Brain microvascular endothelial cell (primary cell): ENCODE data around the gene PPARD.
"Not testable (repeated sequence)": the region's sequence is repeated elsewhere in the genome, so short reads cannot be mapped to it uniquely, and the experiment has no call there.

Experiments
- DNase-seq: peaks from one replicate; pipeline ENCODE4 v3.0.0-alpha.2; 2020
- H3K27ac ChIP-seq: fragments of 250-450 bp; sonication (Bioruptor Pico); 2 replicates; pipeline ENCODE4 v1.5.1; 2020; ENCODE audit warnings: mild to moderate bottlenecking, moderate library complexity
- H3K27me3 ChIP-seq: fragments of 250-450 bp; sonication (Bioruptor Pico); replicated peaks from 2 replicates; pipeline ENCODE4 v1.5.1; 2020; ENCODE audit warnings: mild to moderate bottlenecking
- H3K36me3 ChIP-seq: fragments of 250-450 bp; sonication (Bioruptor Pico); replicated peaks from 2 replicates; pipeline ENCODE4 v1.5.1; 2020; ENCODE audit warnings: mild to moderate bottlenecking
- H3K4me3 ChIP-seq: 2 replicates; pipeline ENCODE4 v1.5.1; 2011; ENCODE audit warnings: low read depth, mild to moderate bottlenecking, control low read depth, low read length, moderate library complexity
- CTCF ChIP-seq: IDR thresholded peaks from 2 replicates; pipeline ENCODE4 v1.5.1; 2011; ENCODE audit warnings: low read depth, mild to moderate bottlenecking, moderate library complexity, low read length, control low read depth, inconsistent platforms; ENCODE audit errors: missing control alignments
- in situ Hi-C: cut with HindIII; loops from 2 replicates; pipeline ENCODE4 v1.10.0; 2017; ENCODE audit warnings: low sequenced_read_pairs, low pct_ligation_motif_present

The PPARD gene

GRCh38 chr6:35388030-35388429, 45.7 kb downstream of the PPARD start:
- no peak for DNase-seq
- no peak overlapping the region for H3K27ac ChIP-seq
- no peaks in the 10 kb centered on the region for H3K36me3 ChIP-seq
- in situ Hi-C loops = no loop called here
- no peak for TF ChIP-seq CTCF
- H3K27me3 ChIP-seq = no peaks in the 10 kb centered on the region
- H3K4me3 ChIP-seq = no peak overlapping the region

GRCh38 chr6:35388772-35389352, 46.5 kb downstream of the PPARD start:
- Histone ChIP-seq H3K4me3 (no peak overlapping the region), H3K27ac (no peak overlapping the region), H3K27me3 (no peaks in the 10 kb centered on the region), H3K36me3 (no peaks in the 10 kb centered on the region)
- TF ChIP-seq CTCF = no peak
- no peak for DNase-seq
- in situ Hi-C loops = no loop called here

GRCh38 chr6:35389386-35389785, 47.0 kb downstream of the PPARD start:
- in situ Hi-C loops, H3K4me3 ChIP-seq, H3K27ac ChIP-seq, H3K36me3 ChIP-seq, DNase-seq, H3K27me3 ChIP-seq: not testable (repeated sequence)

- in situ Hi-C loops = no loop called here
- TF ChIP-seq CTCF = peak; percentile 36
- DNase-seq = peak; percentile 89
- Histone ChIP-seq H3K4me3 (no peak overlapping the region), H3K27ac (peak overlapping the region; percentile 80), H3K36me3 (no peaks in the 10 kb centered on the region), H3K27me3 (no peaks in the 10 kb centered on the region)
Measured at GRCh38 chr6:35391240-35391968, 49.0 kb downstream of the PPARD start.

- in situ Hi-C loops = no loop called here
- no peak for DNase-seq
- H3K36me3 ChIP-seq = no peaks in the 10 kb centered on the region
- no peak overlapping the region for H3K4me3 ChIP-seq
- H3K27me3 ChIP-seq = no peaks in the 10 kb centered on the region
- H3K27ac ChIP-seq = peak overlapping the region; percentile 80
- no peak for TF ChIP-seq CTCF
Measured at GRCh38 chr6:35392111-35392702, 49.8 kb downstream of the PPARD start.

GRCh38 chr6:35392773-35393672, 50.7 kb downstream of the PPARD start:
- no peak for DNase-seq
- no peak for TF ChIP-seq CTCF
- in situ Hi-C loops = no loop called here
- H3K4me3 ChIP-seq = no peak overlapping the region
- no peaks in the 10 kb centered on the region for H3K27me3 ChIP-seq
- H3K36me3 ChIP-seq = no peaks in the 10 kb centered on the region
- H3K27ac ChIP-seq = no peak overlapping the region
